ENCODE measurements around the gene AUH.

GRCh38 chr9:91222457-91222856 is 139.3 kb downstream of the AUH start:
- TF ChIP-seq POLR2A (IDR thresholded peaks at IDR 0.05; ENCODE audit: low read length) (no peak), GATA1 (IDR thresholded peaks at IDR 0.05; ENCODE audit: low read depth, low read length) (no peak)
